Stimulated activated CD8-positive, alpha-beta memory T cell treated with anti-CD3 and anti-CD28 coated beads, Interleukin-2, amount 100 ng/mL, for 1 hour (primary cell): ENCODE measurements around the gene SFRP5.

Experiments
- DNase-seq, 2 donors: peaks; one replicate each; pipeline ENCODE4 v3.0.0-alpha.2; 2020; ENCODE audit warnings: low read depth in 2 of 2

SFRP5 gene

GRCh38 chr10:97785731-97786130 is 13.9 kb upstream of the SFRP5 start:
- DNase-seq, result no peak

- no peak for DNase-seq
Measured at GRCh38 chr10:97785231-97785630, 13.4 kb upstream of the SFRP5 start.

GRCh38 chr10:97784200-97784810 is 12.5 kb upstream of the SFRP5 start:
- DNase-seq, result no peak

- DNase-seq, result no peak
Measured at GRCh38 chr10:97782455-97783228, 10.8 kb upstream of the SFRP5 start.

GRCh38 chr10:97781618-97782331 is 10.0 kb upstream of the SFRP5 start:
- DNase-seq, result no peak

GRCh38 chr10:97780841-97781617 is 9.2 kb upstream of the SFRP5 start:
- no peak for DNase-seq

GRCh38 chr10:97779975-97780374 is 8.2 kb upstream of the SFRP5 start:
- DNase-seq, result no peak

- DNase-seq, result no peak
Measured at GRCh38 chr10:97779492-97779891, 7.7 kb upstream of the SFRP5 start.

- no peak for DNase-seq
Measured at GRCh38 chr10:97778452-97779302, 6.9 kb upstream of the SFRP5 start.

- DNase-seq, result no peak
Measured at GRCh38 chr10:97777143-97777542, 5.3 kb upstream of the SFRP5 start.

GRCh38 chr10:97774811-97775294 is 3.1 kb upstream of the SFRP5 start:
- DNase-seq, result no peak

- no peak for DNase-seq
Measured at GRCh38 chr10:97773096-97773495, 1.3 kb upstream of the SFRP5 start.

- DNase-seq, result no peak
Measured at GRCh38 chr10:97771055-97771891, 526 bp downstream of the SFRP5 start.

- DNase-seq, result no peak
Measured at GRCh38 chr10:97770255-97770654, 1.5 kb downstream of the SFRP5 start.

- DNase-seq, result no peak
Measured at GRCh38 chr10:97768322-97769315, 3.2 kb downstream of the SFRP5 start.

- no peak for DNase-seq
Measured at GRCh38 chr10:97766996-97767924, 4.5 kb downstream of the SFRP5 start.

- DNase-seq, result no peak
Measured at GRCh38 chr10:97766106-97766810, 5.5 kb downstream of the SFRP5 start.
